Uterus (tissue), 2 donors: ENCODE results near the gene SUMO1.

Source experiments
- POLR2A ChIP-seq, 2 donors: fragments of 450-650 bp; IDR thresholded peaks; one replicate each; pipeline ENCODE4 v1.6.1; 2016; ENCODE audit warnings: antibody characterized with exemption in 2 of 2, mild to moderate bottlenecking in 1 of 2, moderate library complexity in 1 of 2
- TF ChIP-seq, protein P1 (sequence below), 4 experiments: fragments of 200-600 bp in 2 of 4; fragments of 450-650 bp in 2 of 4; sonication (generic) in 2 of 4; IDR thresholded peaks; one replicate each; pipeline ENCODE4 v1.5.1; 2016 to 2019; ENCODE audit warnings: antibody characterized with exemption in 4 of 4, mild to moderate bottlenecking in 2 of 4, moderate library complexity in 1 of 4

GRCh38 chr2:202208526-202208925 lies 29.9 kb downstream of the SUMO1 start:
- TF ChIP-seq POLR2A (IDR thresholded peaks at IDR 0.05) = no peak
- TF ChIP-seq, protein P1, sequence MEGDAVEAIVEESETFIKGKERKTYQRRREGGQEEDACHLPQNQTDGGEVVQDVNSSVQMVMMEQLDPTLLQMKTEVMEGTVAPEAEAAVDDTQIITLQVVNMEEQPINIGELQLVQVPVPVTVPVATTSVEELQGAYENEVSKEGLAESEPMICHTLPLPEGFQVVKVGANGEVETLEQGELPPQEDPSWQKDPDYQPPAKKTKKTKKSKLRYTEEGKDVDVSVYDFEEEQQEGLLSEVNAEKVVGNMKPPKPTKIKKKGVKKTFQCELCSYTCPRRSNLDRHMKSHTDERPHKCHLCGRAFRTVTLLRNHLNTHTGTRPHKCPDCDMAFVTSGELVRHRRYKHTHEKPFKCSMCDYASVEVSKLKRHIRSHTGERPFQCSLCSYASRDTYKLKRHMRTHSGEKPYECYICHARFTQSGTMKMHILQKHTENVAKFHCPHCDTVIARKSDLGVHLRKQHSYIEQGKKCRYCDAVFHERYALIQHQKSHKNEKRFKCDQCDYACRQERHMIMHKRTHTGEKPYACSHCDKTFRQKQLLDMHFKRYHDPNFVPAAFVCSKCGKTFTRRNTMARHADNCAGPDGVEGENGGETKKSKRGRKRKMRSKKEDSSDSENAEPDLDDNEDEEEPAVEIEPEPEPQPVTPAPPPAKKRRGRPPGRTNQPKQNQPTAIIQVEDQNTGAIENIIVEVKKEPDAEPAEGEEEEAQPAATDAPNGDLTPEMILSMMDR (IDR thresholded peaks at IDR 0.05) = no peak
